Ishikawa (cell line): ENCODE data around the gene SLC16A12.

Source experiments
- FOXM1 ChIP-seq: IDR thresholded peaks from 2 replicates; pipeline ENCODE4 v1.6.1; 2012; ENCODE audit warnings: low read depth, borderline replicate concordance
- REST ChIP-seq: IDR thresholded peaks from 2 replicates; pipeline ENCODE4 v1.6.1; 2012; ENCODE audit warnings: low read depth, mild to moderate bottlenecking
- TAF1 ChIP-seq: IDR thresholded peaks from 2 replicates; pipeline ENCODE4 v1.6.1; 2012; ENCODE audit warnings: low read depth, mild to moderate bottlenecking
- ZBTB7A ChIP-seq: IDR thresholded peaks from 2 replicates; pipeline ENCODE4 v1.6.1; 2012; ENCODE audit warnings: low read depth

GRCh38 chr10:89450901-89451300 lies 84.5 kb downstream of the SLC16A12 start:
- TF ChIP-seq REST (no peak), TAF1 (no peak), FOXM1 (no peak), ZBTB7A (no peak)
